Measurements from ENCODE around the gene MRPL45. TPM values are rescaled to one million over a fixed set of nuclear protein-coding genes. Genes with fewer than 3 reads are reported as not detected.

Gene MRPL45
- total RNA-seq, 2 donors from 2014 or later, result 23.0 to 26.9 TPM

DNA sequence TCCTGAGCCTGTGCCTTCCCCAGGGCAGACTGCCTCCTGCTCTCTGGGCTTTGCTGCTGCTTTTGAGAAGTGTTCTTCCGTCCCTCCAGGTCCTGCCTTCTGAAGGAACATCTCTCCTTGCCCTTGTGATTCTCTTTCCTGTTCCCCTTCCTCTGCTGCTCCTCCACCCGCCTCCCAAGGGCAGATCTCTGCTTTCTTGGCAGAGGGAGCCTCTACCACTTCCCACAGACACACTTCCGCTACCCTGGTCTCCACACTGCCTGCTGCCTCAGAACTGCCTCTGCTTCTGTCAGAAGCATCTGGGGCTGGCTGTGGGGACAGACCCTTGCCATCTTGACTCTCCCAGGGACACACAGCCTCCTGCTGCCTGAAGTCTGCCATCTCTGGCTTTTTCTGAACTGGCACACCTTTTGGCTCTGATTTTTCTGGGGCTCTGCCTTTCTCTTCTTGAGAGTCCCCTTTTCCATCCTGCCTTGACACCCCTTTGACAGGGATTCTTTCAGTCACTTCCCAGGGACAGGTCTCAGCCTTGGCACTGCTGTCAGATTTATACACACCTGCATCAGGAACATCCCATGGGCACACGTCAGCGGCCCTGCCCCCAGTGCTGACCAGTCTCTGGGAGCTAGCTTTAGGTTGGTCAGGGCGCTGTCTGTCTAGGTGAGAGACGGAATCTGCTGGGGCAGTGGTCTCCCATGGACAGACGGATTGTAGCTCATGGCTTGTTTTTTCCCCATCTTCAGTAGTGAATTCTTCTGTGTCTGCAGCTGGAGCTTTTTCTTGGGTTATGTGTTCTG lies 30.2 kb downstream of the MRPL45 start:
- Histone ChIP-seq H3K27me3 (no peaks in the 10 kb centered on the region), H3K4me1 (peaks cover 0 to 7% of the 10 kb centered on the region in 2 donors), H3K36me3 (peaks cover 3% of the 10 kb centered on the region), H3K4me3 (no peak overlapping the region), H3K9me3 (no peaks in the 10 kb centered on the region), H3K27ac (peak overlapping the region in 1 of 2 donors; percentile 18)
- DNase-seq (ENCODE audit: low spot score), result no peak
- TF ChIP-seq, protein P1, sequence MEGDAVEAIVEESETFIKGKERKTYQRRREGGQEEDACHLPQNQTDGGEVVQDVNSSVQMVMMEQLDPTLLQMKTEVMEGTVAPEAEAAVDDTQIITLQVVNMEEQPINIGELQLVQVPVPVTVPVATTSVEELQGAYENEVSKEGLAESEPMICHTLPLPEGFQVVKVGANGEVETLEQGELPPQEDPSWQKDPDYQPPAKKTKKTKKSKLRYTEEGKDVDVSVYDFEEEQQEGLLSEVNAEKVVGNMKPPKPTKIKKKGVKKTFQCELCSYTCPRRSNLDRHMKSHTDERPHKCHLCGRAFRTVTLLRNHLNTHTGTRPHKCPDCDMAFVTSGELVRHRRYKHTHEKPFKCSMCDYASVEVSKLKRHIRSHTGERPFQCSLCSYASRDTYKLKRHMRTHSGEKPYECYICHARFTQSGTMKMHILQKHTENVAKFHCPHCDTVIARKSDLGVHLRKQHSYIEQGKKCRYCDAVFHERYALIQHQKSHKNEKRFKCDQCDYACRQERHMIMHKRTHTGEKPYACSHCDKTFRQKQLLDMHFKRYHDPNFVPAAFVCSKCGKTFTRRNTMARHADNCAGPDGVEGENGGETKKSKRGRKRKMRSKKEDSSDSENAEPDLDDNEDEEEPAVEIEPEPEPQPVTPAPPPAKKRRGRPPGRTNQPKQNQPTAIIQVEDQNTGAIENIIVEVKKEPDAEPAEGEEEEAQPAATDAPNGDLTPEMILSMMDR (IDR thresholded peaks at IDR 0.05), result no peak

DNA sequence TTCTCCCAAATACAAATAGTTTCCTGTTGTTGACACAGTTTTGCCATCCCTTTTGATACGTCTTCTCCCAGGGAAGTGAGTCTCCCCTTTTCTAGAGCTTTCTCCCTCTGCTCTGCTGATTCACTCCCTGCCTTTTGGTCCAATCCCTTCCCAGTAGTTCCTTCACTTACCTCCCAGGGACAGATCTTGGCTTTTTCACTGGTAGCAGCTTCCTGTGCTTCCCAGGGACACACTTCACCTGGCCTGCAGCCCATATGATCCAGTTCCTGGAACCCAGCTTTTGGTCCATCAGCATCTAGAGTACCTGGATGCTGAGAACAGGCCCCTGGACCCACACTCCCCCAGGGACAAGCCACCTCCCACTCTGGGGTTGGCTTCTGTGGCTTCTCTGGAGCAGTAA lies 31.0 kb downstream of the MRPL45 start:
- no peaks in the 10 kb centered on the region for H3K9me3 ChIP-seq
- no peak for DNase-seq (ENCODE audit: low spot score)
- peaks cover 0 to 7% of the 10 kb centered on the region in 2 donors for H3K4me1 ChIP-seq
- TF ChIP-seq, protein P1 (IDR thresholded peaks at IDR 0.05), result no peak
- H3K4me3 ChIP-seq, result no peak overlapping the region
- H3K36me3 ChIP-seq, result no peaks in the 10 kb centered on the region
- H3K27ac ChIP-seq, result no peak overlapping the region
- H3K27me3 ChIP-seq, result no peaks in the 10 kb centered on the region

DNA sequence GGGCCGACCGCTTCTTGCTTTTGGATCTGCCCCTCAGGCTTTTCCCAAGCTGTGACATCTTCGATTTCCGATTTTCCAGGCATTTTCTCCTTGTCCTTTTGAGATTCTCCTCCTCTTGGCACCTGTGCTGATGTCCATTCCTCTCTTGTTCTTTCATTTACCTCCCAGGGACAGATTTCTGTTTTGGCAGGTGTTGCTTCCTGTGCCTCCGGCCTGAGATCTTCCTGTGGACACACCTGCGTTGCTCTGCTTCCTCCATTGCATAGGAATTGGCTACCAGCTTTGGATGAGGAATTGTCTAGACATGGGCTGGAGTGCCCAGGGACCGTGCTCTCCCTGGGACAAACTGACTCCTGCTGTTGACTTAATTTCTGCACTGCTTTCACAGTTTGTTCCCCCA lies 31.7 kb downstream of the MRPL45 start:
- Histone ChIP-seq H3K9me3 (no peaks in the 10 kb centered on the region), H3K27ac (no peak overlapping the region), H3K36me3 (no peaks in the 10 kb centered on the region), H3K4me1 (peaks cover 0 to 7% of the 10 kb centered on the region in 2 donors), H3K4me3 (no peak overlapping the region), H3K27me3 (no peaks in the 10 kb centered on the region)
- no peak for DNase-seq (ENCODE audit: low spot score)
- TF ChIP-seq, protein P1 (IDR thresholded peaks at IDR 0.05), result no peak

DNA sequence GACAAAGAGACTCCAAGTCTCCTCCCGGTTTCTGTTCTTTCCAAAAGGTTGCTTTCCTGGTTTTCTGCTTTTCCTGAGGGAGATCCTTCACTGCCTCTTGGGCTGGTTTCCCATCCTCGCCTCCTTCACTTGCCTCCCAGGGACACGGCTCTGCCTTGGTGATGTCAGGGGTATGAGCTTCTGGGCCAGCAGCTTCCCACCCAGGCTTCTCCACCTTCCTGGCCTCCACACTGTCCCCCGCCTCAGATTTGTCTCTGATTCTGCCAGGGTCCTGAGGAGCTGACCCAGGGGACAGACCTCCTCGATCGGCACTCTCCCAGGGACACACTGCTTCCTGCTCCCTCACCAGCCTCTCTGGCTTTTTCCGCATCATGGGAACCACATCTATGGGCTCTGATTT lies 32.3 kb downstream of the MRPL45 start:
- no peaks in the 10 kb centered on the region for H3K27me3 ChIP-seq
- H3K4me1 ChIP-seq, result peaks cover 0 to 7% of the 10 kb centered on the region in 2 donors
- TF ChIP-seq, protein P1 (IDR thresholded peaks at IDR 0.05), result no peak
- no peak overlapping the region for H3K27ac ChIP-seq
- no peak for DNase-seq (ENCODE audit: low spot score)
- H3K4me3 ChIP-seq, result no peak overlapping the region
- no peaks in the 10 kb centered on the region for H3K36me3 ChIP-seq
- no peaks in the 10 kb centered on the region for H3K9me3 ChIP-seq

DNA sequence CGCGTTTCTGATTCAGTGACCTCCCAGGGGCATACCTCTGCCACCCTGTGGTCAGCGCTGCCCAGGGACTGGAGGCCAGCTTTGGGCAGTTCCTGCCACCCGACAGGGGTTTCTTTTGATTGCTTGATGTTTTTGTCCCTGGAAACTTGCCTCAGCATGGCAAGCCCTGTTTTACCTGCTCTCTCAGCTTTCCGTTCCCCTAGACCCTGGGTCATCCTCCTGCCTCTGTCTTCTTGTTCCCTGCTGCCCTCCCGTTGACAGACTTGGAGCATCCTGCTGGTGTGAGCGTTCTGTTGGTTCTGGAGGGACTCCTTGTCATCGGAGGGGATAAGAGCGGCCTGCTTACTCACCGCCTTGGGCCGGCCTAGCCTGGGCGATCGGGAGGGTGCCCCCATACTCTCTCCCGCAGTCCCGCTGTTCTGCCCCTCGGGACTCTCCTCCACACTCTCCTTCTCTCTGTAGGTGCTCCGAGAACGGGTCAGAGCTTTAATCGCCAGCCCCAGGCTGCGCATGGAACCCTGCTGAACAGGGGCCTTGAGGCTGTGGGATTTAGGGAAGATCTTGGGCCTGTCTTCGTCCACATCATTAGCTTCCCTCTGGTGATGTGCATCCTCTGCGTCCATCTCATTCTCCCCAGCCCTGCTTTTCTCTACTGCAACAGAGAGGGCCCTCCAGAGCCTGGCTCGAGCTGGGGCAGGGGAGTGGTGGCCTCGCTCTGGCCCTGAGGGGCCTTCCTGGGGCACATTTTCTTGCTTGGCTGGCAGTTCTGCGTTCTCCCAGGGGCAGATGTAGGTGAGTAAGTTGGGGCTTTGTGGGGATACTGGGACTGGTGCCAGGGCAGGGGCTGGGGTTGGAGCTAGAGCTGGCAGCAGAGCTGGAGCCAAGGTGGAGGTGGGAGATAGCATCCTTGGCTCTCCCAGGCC lies 33.1 kb downstream of the MRPL45 start:
- Histone ChIP-seq H3K4me1 (peaks cover 0 to 7% of the 10 kb centered on the region in 2 donors), H3K27ac (no peak overlapping the region), H3K4me3 (no peak overlapping the region), H3K36me3 (no peaks in the 10 kb centered on the region), H3K9me3 (no peaks in the 10 kb centered on the region), H3K27me3 (no peaks in the 10 kb centered on the region)
- TF ChIP-seq, protein P1 (IDR thresholded peaks at IDR 0.05), result no peak
- no peak for DNase-seq (ENCODE audit: low spot score)

Measured in right atrium auricular region (tissue), 2 donors.